DND-41 (cell line): ENCODE results near the gene MYLK4.

Experiments used
- ATAC-seq: fragments of 200-7000 bp; cut with Tn5 transposase; 3 replicates; pipeline ENCODE4 v1.9.1; 2021; ENCODE audit warnings: low read depth; ENCODE audit not compliant: insufficient read depth
- DNase-seq: peaks from one replicate; pipeline ENCODE4 v3.0.0-alpha.2; 2020
- H2AFZ ChIP-seq: 2 replicates; pipeline ENCODE4 v1.6.0; 2012; ENCODE audit warnings: low read depth, low read length
- H3K27ac ChIP-seq: 2 replicates; pipeline ENCODE4 v1.5.1; 2012; ENCODE audit warnings: low read length, inconsistent platforms
- H3K27me3 ChIP-seq: fragments of 200-600 bp; sonication (generic); 2 replicates; pipeline ENCODE4 v1.6.0; 2012; ENCODE audit warnings: low read length, mild to moderate bottlenecking, inconsistent platforms; ENCODE audit not compliant: insufficient read depth, poor library complexity
- H3K36me3 ChIP-seq: 2 replicates; pipeline ENCODE4 v1.5.1; 2012; ENCODE audit warnings: low read length, inconsistent platforms; ENCODE audit not compliant: insufficient read depth
- H3K4me1 ChIP-seq: 2 replicates; pipeline ENCODE4 v1.5.1; 2012; ENCODE audit warnings: mild to moderate bottlenecking, low read length; ENCODE audit not compliant: insufficient read depth
- H3K4me2 ChIP-seq: 2 replicates; pipeline ENCODE4 v1.6.0; 2012; ENCODE audit warnings: mild to moderate bottlenecking, moderate library complexity, low read length, inconsistent platforms; ENCODE audit not compliant: insufficient read depth
- H3K4me3 ChIP-seq, 2 experiments: fragments of 200-600 bp in 1 of 2; shearing (Covaris generic) in 1 of 2; 2 replicates each; pipeline ENCODE4 v1.5.1; 2012 to 2016; ENCODE audit warnings: inconsistent platforms in 2 of 2, low read length in 2 of 2, mild to moderate bottlenecking in 2 of 2, low read depth in 1 of 2, moderate library complexity in 1 of 2
- H3K79me2 ChIP-seq: 2 replicates; pipeline ENCODE4 v1.6.0; 2012; ENCODE audit warnings: low read length, inconsistent platforms; ENCODE audit not compliant: insufficient read depth
- H3K9ac ChIP-seq: 2 replicates; pipeline ENCODE4 v1.6.0; 2012; ENCODE audit warnings: low read depth, mild to moderate bottlenecking, inconsistent platforms, low read length, moderate library complexity
- H3K9me3 ChIP-seq: 2 replicates; pipeline ENCODE4 v1.5.1; 2012; ENCODE audit warnings: low read length, moderate library complexity, mild to moderate bottlenecking, inconsistent platforms; ENCODE audit not compliant: insufficient read depth, severe bottlenecking
- H4K20me1 ChIP-seq: 2 replicates; pipeline ENCODE4 v1.6.0; 2012; ENCODE audit warnings: low read length; ENCODE audit not compliant: insufficient read depth
- EZH2 ChIP-seq: IDR thresholded peaks from 3 replicates; pipeline ENCODE4 v1.6.1; 2012; ENCODE audit warnings: borderline replicate concordance, low read depth, mild to moderate bottlenecking, moderate library complexity, low read length, inconsistent platforms; ENCODE audit not compliant: severe bottlenecking
- TF ChIP-seq, protein P1 (sequence below): IDR thresholded peaks from 2 replicates; pipeline ENCODE4 v1.5.1; 2012; ENCODE audit warnings: borderline replicate concordance, low read length, moderate library complexity, mild to moderate bottlenecking; ENCODE audit not compliant: poor library complexity, severe bottlenecking; ENCODE audit errors: extremely low read depth

Gene MYLK4

GRCh38 chr6:2783188-2783963 is 32.7 kb upstream of the MYLK4 start:
- no peaks in the 10 kb centered on the region for H3K9me3 ChIP-seq
- H4K20me1 ChIP-seq, result peaks cover 55% of the 10 kb centered on the region
- no peak overlapping the region for H3K27ac ChIP-seq
- H3K27me3 ChIP-seq, result no peaks in the 10 kb centered on the region
- H3K4me3 ChIP-seq, result no peak overlapping the region
- H2AFZ ChIP-seq, result no peak overlapping the region
- no peak overlapping the region for H3K9ac ChIP-seq
- H3K36me3 ChIP-seq, result peaks cover 90% of the 10 kb centered on the region
- H3K4me1 ChIP-seq, result no peaks in the 10 kb centered on the region
- no peak overlapping the region for H3K4me2 ChIP-seq
- no peak for DNase-seq
- peaks cover 85% of the 10 kb centered on the region for H3K79me2 ChIP-seq
- ATAC-seq, result no peak
- no peak for TF ChIP-seq EZH2
- TF ChIP-seq, protein P1, sequence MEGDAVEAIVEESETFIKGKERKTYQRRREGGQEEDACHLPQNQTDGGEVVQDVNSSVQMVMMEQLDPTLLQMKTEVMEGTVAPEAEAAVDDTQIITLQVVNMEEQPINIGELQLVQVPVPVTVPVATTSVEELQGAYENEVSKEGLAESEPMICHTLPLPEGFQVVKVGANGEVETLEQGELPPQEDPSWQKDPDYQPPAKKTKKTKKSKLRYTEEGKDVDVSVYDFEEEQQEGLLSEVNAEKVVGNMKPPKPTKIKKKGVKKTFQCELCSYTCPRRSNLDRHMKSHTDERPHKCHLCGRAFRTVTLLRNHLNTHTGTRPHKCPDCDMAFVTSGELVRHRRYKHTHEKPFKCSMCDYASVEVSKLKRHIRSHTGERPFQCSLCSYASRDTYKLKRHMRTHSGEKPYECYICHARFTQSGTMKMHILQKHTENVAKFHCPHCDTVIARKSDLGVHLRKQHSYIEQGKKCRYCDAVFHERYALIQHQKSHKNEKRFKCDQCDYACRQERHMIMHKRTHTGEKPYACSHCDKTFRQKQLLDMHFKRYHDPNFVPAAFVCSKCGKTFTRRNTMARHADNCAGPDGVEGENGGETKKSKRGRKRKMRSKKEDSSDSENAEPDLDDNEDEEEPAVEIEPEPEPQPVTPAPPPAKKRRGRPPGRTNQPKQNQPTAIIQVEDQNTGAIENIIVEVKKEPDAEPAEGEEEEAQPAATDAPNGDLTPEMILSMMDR, result peak; percentile 18

DNA sequence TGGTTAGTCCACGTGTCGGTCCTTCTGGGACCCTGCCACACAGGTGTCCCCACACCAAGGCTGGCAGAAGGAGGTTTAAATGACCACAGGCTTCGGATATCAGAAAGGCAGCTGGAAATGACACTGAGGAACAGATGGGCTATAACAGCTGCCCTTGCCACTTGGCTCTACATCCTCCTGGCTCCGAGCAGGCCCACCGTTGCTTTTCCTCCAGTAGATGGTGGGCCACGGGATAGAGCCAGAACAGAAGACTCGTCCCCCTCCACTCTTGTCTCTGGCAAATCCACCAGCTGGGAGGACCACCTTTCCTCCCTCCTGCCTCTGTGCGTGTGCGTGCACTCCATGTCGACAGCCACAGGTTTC is 32.1 kb upstream of the MYLK4 start:
- Histone ChIP-seq H3K9ac (no peak overlapping the region), H3K9me3 (no peaks in the 10 kb centered on the region), H3K4me2 (no peak overlapping the region), H3K27me3 (no peaks in the 10 kb centered on the region), H4K20me1 (peaks cover 59% of the 10 kb centered on the region), H3K4me1 (no peaks in the 10 kb centered on the region), H3K79me2 (peaks cover 89% of the 10 kb centered on the region), H3K27ac (no peak overlapping the region), H3K36me3 (peaks cover 94% of the 10 kb centered on the region), H3K4me3 (no peak overlapping the region), H2AFZ (no peak overlapping the region)
- no peak for DNase-seq
- no peak for TF ChIP-seq EZH2
- TF ChIP-seq, protein P1, result no peak
- ATAC-seq, result no peak

DNA sequence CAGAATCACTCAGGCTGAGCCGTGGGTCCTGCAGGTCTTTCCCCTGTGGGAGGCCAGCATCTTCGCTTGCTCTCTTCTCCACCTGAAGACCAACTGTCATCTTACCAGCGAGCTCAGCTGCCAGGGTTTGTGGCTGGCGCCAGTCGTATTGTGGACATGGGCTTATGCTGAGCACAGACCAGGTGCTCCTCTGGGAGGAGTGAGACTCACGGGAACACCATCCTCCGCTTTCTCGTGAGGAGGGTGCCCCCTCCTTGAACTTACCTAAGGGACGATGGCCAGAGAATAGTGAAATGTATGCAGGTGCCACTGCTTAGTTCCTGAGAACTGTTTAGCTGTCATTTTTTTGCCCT is 31.6 kb upstream of the MYLK4 start:
- peaks cover 90% of the 10 kb centered on the region for H3K79me2 ChIP-seq
- ATAC-seq, result no peak

More for the DNA sequence above, 31.6 kb upstream of the MYLK4 start:
- Histone ChIP-seq H3K4me2 (no peak overlapping the region), H3K9me3 (no peaks in the 10 kb centered on the region), H4K20me1 (peaks cover 59% of the 10 kb centered on the region), H3K9ac (no peak overlapping the region), H3K27ac (no peak overlapping the region), H3K4me3 (no peak overlapping the region), H3K36me3 (peaks cover 94% of the 10 kb centered on the region), H3K27me3 (no peaks in the 10 kb centered on the region), H3K4me1 (no peaks in the 10 kb centered on the region), H2AFZ (no peak overlapping the region)
- TF ChIP-seq, protein P1, result no peak
- TF ChIP-seq EZH2, result no peak
- no peak for DNase-seq
